K562 (cell line): ENCODE measurements around the gene MYO7A. TPM values are rescaled to one million over a fixed set of nuclear protein-coding genes. Genes with fewer than 3 reads are reported as not detected.

Source experiments
- REST ChIP-seq, 2 experiments: fragments of 450-650 bp; formaldehyde crosslinking in 1 of 2; IDR thresholded peaks; 2 replicates each; pipeline versions ENCODE4 v1.4.0 to v1.6.1; 2014 to 2020; ENCODE audit warnings: mild to moderate bottlenecking in 2 of 2, borderline replicate concordance in 1 of 2, low read depth in 1 of 2
- polyA plus RNA-seq, 8 experiments: library from polyadenylated mRNA; depleted of rRNA in 4 of 8; stranded (reverse) in 5 of 8; unstranded in 3 of 8; fragments of >200 nt; fragmentation: Nextera tagmentation in 2 of 8; fragmentation: Illumina TruSeq in 1 of 8; extraction: Ambion mirVana in 2 of 8; extraction: Trizol in 1 of 8; gene quantifications; 2 replicates each; pipeline versions ENCODE4 v1.2.1 to v1.2.3, GENCODE V29; 2011 to 2014; ENCODE audit warnings: inconsistent platforms in 1 of 8, missing spikeins in 1 of 8
- total RNA-seq, 7 experiments: library from RNA; depleted of rRNA in 6 of 7; stranded (reverse); fragments of >200 nt in 6 of 7; fragmentation: Illumina TruSeq in 2 of 7; extraction: Trizol in 2 of 7; gene quantifications; 2 replicates each; pipeline versions ENCODE4 v1.2.1 to v1.2.3, GENCODE V29; 2011 to 2021; ENCODE audit warnings: low replicate concordance in 1 of 7

Gene MYO7A
- total and polyA plus RNA-seq, 9 of the 15 experiments (the other 6 are each of a cell fraction or from before 2014, with no cell fraction given), result 0.01 to 0.11 (median 0.07) TPM; not detected in 1

- peak; percentile 73; the same call in 1 of the 2 replicates for TF ChIP-seq REST (IDR thresholded peaks at IDR 0.05; ENCODE audit: borderline replicate concordance)
- no peak for TF ChIP-seq REST (CRISPR knock-in tag; IDR thresholded peaks at IDR 0.05; ENCODE audit: low read depth)
- TF ChIP-seq, all 486 proteins: peak for 19
Measured at GRCh38 chr11:77187776-77188632, 60.0 kb downstream of the MYO7A start (continued).
